GM11168 (cell line): ENCODE data around the gene HOXC13.

Experiments used
- in situ Hi-C: fragments of 300-500 bp; cut with MboI; formaldehyde crosslinking; loops from one replicate; pipeline ENCODE4 v1.12.0; 2022; ENCODE audit warnings: low sequenced_read_pairs; ENCODE audit not compliant: unreplicated experiment

Gene HOXC13

GRCh38 chr12:53980104-53980801, 41.6 kb downstream of the HOXC13 start:
- in situ Hi-C loops = no loop called here

- in situ Hi-C loops = no loop called here
Observed at GRCh38 chr12:53980802-53981496, 42.3 kb downstream of the HOXC13 start.

GRCh38 chr12:53981634-53982565, 43.3 kb downstream of the HOXC13 start:
- in situ Hi-C loops = no loop called here

GRCh38 chr12:53982648-53983567, 44.3 kb downstream of the HOXC13 start:
- in situ Hi-C loops = no loop called here

GRCh38 chr12:53983568-53983949, 44.9 kb downstream of the HOXC13 start:
- in situ Hi-C loops = no loop called here

GRCh38 chr12:53983950-53984572, 45.4 kb downstream of the HOXC13 start:
- in situ Hi-C loops = no loop called here

GRCh38 chr12:53984901-53985691, 46.5 kb downstream of the HOXC13 start, which contains the start of gene HOXC10:
Gene HOXC10, plus strand, starts transcription at chr12:53985146. Its CDS starts 114 bp downstream, at chr12:53985260.
- in situ Hi-C loops = no loop called here

GRCh38 chr12:53985692-53985993, 47.0 kb downstream of the HOXC13 start:
- in situ Hi-C loops = no loop called here

GRCh38 chr12:53985994-53986685, 47.5 kb downstream of the HOXC13 start:
- in situ Hi-C loops = no loop called here

- in situ Hi-C loops = no loop called here
Observed at GRCh38 chr12:53986686-53987483, 48.3 kb downstream of the HOXC13 start.

GRCh38 chr12:53987787-53988230, 49.2 kb downstream of the HOXC13 start:
- in situ Hi-C loops = no loop called here

- in situ Hi-C loops = no loop called here
Observed at GRCh38 chr12:53988541-53989226, 50.1 kb downstream of the HOXC13 start.

- in situ Hi-C loops = no loop called here
Observed at GRCh38 chr12:53989227-53990113, 50.8 kb downstream of the HOXC13 start.

- in situ Hi-C loops = no loop called here
Observed at GRCh38 chr12:53990311-53991076, 51.9 kb downstream of the HOXC13 start.

- in situ Hi-C loops = no loop called here
Observed at GRCh38 chr12:53991077-53991460, 52.4 kb downstream of the HOXC13 start.
